Activated CD8-positive, alpha-beta memory T cell treated with anti-CD3 and anti-CD28 coated beads for 24 hours (primary cell): Measurements from ENCODE around the gene PBRM1.
A peak's percentile ranks its signal among the peaks of the same experiment; 100 is the strongest.
"Not testable (repeated sequence)": the region's sequence is repeated elsewhere in the genome, so short reads cannot be mapped to it uniquely, and the experiment has no call there.

Experiments used
- DNase-seq: peaks from one replicate; pipeline ENCODE4 v3.0.0-alpha.2; 2020

PBRM1 gene

DNA sequence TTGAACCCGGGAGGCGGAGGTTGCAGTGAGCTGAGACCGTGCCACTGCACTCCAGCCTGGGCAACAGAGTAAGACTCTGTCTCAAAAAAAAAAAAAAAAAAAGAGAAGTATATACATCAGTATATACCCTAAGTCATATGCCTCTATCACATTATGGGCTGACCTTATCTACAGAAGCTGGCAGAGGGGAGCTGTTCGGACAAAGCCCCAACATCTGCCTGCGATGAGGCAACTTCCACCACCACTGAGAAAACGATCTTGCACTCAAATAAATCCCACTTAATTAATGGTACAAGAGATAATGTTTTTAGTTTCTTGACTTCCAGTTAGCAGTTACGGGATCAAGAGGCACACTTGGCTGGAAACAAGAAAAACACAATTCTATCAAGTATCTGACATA, 17.6 kb upstream of the PBRM1 start:
- DNase-seq = peak; percentile 13

DNA sequence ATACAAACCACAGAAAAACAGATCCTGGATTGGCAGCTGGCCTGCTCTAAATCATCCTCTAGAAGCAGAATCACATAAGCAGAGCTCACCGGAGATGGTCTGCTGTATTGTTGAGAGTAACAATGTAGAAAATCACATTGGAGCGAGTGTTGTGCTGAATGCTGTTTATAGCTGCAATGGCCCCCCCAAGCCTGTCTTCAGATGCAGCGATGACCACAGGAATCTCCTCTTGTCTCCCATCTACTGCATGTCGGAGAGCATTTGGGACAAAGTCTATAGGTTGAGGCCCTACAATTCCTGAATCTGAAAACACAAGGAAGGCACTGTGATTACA, 11.9 kb upstream of the PBRM1 start:
- peak; percentile 57 for DNase-seq

DNA sequence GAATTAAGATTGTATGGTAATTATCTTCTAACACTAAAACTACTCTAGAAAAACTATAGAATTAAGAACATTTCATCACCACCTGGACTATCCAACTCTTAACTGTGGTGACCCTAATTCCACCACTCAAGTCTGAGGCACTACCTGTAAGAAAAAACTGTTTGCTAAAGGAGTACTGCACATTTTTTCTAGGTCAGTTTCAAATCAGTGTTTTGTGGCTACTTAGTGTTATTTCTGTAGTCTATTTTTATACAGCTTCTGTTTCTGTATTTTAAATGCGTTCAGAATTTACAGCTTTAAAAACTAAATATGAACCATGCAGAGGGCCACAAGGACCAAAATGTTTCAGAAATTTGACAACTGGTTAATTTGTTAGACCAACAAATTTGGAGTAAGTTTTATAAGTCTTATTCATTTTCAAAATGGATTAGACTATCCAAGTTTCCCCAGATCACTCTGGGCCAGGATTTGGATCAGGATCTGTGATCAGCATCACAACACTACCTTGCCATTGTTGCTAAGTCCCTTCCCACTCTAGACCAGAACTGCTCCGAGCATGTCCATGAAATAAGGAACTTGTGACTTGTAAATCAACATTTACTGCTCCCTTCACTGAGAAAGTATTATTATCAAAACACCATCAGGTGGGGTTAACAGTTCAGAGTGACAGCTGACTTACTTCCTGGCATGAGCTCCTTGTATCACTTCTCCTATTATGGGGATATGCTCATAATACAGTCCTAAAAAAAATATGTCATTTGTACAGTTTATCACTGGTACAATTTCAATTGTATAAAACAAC, 11.3 kb upstream of the PBRM1 start:
- peak; percentile 51 for DNase-seq

DNA sequence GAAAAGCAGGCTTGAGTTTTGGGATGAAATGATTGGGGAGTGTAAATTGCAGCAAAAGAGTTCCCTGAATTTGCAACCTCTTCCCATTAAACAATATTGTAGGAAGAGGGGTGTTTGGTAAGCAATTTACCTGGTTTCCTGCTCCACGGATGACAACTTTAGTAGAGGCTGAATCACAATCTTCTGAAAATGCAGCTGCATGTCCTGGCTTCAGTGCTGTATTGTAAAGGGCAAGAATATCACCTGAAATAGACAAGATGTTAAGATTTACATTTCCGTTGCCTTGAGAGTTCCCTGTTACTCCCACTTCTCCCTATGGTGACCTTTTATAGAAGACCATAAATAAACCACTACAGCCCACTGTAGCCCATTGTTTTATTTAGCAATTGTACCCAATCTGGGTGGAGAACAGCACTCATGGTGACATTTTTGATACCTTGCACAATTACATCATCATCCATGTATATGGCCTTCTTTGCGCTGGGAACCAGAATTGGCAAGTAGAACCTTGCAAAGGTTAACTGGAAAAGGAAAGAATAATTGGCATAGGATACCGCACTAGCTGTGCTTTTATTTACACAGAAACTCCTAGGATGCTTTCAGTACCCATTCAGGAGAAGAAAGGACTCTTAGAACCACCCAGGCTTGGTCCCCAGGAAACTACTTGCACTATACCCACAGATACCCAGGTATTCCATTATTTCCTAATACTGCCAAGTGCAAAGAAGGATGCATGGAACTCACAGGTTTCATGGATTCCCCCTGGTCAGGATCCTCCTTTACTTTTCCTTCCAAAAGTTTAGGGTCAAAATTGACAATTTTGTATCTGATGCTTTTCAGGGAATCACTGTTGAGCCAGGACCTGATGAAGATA, 10.3 kb upstream of the PBRM1 start:
- peak; percentile 47 for DNase-seq

DNA sequence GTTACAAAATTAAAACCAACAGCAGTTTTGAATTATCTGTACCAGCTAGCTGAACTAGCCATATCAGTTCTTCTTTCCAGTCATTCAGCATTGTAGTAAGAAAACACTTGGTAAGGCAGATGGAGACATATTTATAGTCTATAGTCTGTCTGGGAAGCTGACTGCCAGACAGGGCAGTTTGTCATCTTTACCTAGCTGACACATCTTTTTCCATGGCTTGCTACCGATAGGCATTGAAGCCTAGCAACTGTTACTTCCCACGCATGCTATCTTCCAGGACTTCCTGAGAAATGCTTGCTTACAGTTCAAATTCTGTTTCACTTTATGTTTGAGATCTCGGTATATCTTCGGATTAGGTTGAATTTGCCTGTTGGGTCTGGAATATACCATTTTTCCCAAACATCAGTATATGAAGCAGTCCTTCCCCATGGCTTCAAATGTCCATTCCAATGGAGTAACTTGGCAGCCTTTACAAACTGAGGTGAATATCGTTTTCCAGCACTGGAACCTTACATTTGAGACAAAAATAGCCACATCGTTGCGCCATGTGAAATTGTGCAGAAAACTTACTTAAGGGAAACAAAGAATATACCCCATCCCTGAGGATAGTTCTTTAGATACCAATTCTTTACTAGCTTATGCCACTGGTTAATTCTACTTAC, 8.9 kb upstream of the PBRM1 start:
- peak; percentile 43 for DNase-seq

DNA sequence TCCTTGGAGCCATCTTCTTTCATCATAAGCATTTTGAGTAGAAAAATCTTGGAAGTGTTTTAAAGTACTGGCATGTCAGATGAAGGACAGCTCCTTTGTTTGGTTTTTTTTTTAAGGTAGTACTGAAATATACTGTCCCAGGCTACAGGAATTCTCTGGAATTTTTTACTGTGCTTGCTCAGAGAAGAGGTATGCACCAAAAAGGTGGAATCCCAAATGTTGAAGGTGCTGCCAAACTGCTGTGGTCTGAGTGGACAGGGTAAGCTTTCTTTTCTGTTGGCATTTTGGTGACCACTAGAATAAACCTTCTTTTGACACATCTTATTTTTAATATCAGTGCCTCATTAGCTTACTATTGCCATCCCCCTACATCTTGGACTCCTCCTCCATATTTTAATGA, 7.4 kb upstream of the PBRM1 start:
- no peak for DNase-seq

DNA sequence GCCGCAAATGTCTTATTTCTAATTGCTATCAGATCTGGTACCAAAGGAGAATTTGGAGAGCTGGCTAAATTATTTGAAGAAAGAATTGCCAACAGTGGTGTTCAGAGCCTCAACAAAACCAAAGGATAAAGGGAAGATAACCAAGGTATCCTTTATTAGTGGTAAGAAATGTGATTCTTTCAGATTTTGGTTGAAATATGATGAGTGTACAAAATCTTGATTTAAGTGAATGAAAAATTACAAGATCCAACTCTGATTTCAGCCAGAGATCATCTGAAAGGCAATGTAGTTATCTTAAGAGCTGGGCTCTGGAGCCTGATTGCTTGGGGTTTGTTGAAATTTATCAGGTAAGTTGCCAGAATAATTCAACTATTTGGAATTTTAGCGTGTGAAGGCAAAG, 4.8 kb upstream of the PBRM1 start:
- no peak for DNase-seq

DNA sequence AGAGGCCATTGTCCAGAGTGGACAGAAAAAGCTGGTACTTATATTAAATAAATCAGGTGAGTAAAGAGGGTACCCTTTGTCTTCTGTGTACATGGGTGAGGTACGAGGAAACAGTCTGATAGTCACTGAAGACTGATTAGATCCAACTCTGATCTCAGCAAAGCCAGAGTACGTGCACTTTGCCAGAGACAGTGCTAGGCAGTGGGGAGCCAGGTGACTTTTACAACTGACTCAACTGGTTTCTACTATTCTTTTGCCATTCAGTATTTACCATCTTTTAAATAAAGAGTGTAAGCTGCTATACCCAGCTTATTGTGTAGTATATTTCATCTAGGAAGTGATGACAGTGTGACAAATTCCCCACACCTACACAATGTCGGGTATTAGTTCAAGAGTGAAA, 3.4 kb upstream of the PBRM1 start:
- peak; percentile 32 for DNase-seq

DNA sequence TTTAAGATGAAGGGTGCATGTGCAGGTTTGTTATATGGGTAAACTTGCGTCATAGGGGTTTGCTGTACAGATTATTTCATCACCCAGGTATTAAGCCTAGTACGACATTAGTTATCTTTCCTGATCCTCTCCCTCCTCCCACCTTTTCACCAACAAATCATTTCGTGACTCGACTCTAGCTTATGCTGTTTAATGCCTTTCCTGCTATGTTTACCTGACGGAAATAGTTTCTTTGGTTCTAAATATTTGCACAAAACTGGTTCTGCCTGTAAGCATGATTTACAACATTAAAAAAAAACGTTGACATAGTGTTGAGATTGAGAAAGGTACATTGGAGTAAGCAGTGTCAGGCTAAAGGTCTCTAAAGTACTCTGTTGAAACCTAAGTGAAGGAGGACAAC, 2.6 kb upstream of the PBRM1 start:
- DNase-seq = no peak

DNA sequence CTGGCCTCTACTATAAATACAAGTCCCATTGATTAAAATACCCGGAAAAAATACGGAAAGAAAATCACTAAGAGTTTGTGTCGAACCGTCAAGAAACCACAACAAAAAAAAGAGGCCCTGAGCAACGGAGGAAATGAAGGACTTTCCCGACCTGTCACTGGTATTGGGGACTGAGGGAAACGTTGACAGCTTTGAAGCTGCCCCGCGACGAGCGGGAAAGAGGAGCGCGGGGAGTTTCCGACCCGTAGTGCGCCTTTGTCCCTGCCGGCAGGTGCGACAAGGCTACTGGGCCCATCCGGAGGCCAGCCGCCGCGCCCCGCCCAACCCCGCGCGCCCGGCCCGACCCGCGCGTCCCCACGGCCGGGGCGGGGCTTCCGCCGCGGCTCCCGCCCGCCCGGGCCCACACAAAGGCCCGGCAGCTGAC, 416 bp downstream of the PBRM1 start:
- no peak for DNase-seq

DNA sequence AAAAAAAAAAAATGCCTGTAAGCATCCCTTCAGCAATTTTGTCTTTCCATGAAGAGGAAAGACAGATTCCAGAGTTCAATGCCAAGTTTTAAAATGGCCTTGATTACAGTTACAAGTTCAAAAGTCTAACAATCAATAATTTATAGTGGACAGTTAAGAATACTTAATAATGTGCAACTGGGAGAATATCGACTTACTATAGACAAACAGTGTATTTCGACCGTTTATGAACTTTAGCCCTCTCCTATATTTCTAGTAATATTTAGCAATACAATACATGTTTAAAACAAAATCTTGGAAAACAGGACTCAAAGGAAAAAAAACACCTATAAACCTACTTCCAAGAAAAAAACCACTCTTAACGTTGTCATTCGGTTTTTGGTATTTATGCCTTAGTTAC, 1.5 kb downstream of the PBRM1 start:
- no peak for DNase-seq

DNA sequence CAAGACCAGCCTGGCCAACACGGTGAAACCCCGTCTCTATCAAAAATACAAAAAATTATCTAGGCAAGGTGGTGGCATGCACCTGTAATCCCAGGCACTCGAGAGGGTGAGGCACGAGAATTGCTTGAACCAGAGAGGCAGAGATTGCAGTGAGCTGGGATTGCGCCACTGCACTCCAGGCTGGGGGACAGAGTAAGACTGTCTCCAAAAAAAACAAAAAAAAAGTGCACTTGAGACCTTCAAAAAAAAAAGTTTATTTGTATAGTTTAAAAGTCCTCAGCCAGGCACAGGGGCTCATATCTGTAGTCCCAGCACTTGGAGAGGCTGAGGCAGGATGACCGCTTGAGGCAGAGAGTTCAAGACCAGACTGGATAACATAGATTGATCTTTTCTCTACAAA, 2.1 kb downstream of the PBRM1 start:
- peak; percentile 37 for DNase-seq

DNA sequence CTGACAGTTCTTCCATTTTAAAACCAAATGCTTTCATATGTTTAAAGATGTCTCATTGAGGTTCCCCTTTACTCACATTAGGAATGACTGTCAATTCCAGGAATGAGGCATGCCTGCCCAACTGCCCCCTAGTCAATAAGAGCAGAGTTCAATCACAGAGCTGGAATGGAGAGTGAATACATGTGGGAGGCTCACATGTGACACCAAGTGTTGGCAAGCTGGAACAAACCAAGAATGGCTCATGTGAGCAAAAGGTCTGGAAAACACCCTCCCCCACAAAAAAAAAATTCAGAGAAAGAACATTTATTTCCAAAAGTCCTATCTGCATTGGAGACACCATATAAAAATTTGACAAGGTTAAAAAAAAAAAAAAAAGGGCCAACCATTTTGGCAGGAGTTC, 3.7 kb downstream of the PBRM1 start:
- peak; percentile 57 for DNase-seq

DNA sequence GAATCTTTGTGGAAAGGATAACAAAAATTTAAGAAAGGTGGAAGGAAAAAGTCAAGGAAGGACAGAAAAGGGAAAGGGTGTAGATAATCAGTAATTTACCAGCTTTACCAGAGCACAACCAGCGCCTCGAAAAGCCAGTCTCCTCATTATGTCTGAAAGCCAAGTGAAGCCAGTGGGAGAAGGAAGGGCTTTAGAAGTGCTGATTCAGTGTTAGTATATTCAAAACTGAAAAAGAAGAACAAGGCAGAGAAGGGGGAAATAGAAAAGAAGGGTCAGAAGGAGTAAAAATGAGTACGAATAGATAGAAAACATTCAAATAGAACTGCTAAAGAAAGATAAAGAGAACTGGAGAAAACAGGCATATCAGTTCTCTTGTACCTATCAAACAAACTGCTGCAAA, 4.1 kb downstream of the PBRM1 start:
- peak; percentile 5 for DNase-seq

DNA sequence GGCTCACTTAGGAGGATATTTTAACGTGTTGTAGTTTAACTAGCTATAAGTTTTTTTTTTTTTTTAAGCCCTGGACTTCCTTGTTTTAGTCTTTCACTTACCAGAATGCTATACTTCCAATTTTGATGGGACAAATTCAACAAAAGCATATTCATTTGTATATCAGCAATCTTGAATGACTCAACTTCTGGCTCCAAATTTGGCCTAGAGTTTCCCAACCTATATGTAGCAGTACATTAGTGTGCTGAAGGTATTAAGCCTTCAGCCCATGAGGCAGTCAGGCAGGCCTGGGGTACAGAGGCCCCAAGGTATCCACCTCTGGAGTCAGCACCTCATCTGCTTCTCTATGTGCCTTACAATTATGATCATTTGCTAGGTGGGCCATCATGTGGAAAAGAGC, 5.9 kb downstream of the PBRM1 start:
- DNase-seq = peak; percentile 11

DNA sequence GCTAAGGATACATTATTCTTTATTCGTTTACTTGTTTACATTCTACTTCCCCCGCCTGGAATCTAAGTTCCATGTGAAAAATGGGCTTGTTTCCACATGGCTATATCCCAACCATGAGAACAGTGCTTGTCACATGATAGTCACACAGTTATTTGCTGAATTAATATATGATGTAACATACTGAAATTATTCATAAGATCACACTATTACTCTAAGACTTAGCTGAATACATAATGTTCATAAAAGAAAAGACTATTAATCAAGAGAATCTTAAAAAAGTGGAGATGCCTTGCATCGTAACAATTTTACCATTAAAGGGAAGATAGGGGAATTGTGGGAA, 6.5 kb downstream of the PBRM1 start:
- DNase-seq = no peak

DNA sequence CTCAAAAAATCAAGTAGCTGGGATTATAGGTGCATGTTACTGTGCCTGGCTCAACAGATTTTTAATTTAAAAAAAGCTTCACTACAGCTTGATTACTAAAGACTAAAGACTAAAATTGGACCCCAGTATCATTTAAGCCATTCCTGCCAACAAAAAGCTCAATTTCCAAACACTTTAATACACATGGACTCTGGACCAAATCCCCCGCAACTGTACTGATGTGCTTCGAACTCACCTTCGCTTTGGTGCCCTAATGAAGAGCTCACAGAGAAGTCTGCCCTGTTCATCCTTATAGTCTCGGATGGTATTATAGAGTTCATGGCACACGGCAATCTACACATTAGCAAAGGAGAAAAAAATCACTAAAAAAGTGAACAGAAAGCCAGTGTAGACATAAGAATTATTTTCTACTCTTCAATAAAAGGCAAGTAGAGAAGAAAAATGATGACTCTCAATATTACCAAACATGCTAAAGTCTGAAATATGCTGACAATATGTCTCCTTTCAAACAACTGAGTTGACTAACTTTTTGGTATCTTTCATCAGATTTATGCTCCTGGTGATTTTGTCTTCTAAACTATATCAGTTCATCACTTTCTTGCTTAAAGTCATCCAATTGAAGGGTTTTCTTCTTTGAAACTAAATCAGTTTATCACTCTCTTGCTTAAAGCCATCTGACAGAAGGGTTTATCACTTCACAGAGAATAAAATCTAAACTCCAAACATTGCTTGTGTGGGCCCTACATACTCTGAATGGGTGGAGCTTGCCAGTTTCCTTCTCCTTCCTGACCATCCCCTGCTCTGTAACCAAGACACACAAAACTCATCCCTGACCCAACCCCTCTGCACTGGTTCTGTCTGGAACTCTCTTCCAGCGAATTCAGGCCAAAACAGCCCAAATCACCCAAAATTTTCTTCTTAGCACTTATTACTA, 7.2 kb downstream of the PBRM1 start:
- DNase-seq = peak; percentile 7

DNA sequence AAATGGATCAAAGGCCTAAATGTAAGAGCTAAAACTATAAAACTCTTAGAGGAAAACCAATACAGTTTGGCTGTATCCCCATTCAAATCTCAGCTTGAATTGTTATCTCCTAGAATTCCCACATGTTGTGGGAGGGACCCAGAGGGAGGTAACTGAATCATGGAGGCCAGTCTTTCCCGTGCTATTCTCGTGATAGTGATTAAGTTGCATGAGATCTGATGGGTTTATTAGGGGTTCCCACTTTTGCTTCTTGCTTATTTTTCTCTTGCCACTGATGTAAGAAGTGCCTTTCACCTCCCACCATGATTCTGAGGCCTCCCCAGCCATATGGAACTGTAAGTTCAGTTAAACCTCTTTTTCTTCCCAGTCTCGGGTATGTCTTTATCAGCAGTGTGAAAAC, 9.5 kb downstream of the PBRM1 start:
- not testable (repeated sequence) for DNase-seq

DNA sequence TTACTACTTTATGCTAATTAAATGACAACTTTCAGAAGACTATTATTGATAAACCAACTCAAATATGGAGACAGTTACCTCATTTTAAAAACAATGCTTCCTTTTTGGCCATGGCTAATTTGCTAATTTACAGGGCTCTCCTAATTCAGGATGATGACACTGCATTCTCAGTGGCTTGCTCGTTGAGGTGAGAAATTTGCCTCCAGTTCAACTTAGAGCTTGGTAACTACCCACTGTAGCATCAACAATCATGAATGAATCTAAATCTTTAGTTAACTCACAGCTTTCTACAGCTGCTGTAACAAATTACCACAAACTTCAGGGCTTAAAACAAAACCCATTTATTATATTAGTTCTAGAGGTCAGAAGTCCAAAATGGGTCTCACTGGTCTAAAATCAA, 14.0 kb downstream of the PBRM1 start:
- DNase-seq = no peak

DNA sequence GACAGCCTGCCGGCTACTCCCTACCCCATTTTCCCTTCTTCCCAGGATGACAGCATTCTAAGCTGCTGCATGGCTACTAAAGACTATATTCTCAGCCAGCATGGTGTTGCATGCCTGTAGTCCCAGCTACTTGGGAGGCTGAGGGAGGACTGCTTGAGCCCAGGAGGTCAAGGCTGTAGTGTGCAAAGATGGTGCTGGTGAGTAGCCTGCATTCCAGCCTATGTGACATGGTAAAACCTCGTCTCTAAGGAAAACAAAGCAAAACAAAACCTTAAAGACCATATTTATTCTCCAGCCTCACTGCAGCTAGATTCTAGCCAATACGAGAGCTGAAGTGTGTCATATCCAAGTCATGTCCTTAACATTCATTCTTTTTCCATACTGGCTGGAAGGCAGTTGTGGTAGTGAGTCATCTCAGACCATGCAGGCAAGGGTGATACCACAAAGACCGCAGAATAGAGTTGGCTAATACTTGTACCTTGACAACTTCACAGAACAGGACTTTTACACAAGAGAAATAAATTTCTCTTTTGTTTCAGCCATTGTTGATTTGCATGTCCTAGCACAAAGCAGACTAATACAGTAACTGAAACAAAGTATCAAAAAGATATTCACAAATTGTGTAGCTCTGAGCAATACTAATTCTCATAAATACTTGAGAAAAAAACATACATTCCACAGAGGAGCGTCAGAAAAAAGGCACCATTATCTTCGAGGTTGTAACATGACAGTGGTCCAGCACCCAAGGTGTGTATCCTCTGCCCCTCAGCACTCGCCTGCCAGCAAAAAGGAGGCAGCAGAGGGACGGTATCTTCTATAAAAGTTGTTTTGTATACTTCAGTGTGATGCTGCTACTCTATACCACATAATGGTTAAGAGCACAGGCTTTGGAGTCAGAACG, 14.8 kb downstream of the PBRM1 start:
- peak; percentile 57 for DNase-seq

DNA sequence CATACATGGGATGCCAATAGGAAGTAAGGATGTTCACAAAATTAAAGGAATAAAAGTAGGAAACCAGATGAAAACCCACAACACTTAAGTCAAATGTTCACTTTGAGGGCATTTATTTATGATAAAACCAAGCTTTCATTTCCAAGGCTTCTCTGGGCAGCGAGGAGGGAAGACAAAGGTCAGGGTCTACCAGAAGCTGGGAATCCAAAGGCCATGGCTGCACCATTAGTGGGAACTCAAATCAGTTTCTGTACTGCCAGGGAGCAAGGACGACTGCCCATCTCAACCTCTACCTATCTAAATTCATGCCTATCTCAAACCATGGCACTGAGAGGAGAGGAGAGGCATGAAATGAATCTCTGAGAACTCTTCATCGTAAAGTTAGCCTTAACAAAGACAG, 22.6 kb downstream of the PBRM1 start:
- DNase-seq = no peak

DNA sequence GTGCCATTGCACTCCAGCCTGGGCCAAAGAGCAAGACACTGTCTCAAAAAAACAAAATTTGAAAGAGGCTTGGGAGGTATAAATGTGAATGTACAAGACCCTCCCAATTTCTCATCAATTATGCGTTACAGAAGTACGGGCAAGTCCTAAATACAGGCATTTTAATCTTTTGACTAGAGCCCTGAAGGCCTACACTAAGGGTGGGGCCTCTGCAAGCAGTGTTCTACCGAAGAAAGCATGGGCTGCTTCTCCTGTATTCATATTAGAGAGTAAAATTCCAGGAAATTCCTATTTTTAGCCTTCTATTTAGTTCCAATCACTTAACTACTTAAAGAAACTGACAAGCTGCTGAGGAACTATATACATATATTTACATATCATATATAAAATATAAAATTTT, 25.7 kb downstream of the PBRM1 start:
- DNase-seq = no peak
